NCI-H748 (cell line): Measurements from ENCODE around the gene IGHMBP2.
A peak's percentile ranks its signal among the peaks of the same experiment; 100 is the strongest.

Experiments
- DNase-seq: peaks from one replicate; lab custom pipeline; 2025; ENCODE audit not compliant: unreplicated experiment; lab: John Stamatoyannopoulos, UW

The IGHMBP2 gene

DNA sequence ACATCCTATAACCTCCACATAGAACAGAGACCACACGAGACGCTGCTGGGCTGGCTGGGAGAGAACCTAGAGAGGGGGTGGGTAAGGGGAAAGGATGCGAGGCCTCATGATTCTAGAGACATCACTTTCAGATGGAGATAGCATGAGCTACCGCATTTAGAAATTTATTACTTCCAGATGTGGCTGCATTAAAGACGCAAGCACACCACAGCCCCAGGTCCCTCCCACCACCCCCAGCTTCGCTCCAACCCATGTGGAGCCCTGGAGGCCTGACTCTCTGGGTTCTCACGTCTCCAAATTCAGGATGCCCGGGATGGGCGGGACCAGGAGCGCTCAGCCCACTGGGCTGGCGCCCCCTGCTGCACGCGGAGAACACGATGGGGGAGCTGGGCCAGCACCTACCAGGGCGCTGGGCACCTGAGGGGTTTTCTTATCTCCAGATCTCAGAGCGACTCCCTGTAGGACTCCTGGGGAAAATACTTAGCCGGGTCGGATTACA is 13.7 kb upstream of the IGHMBP2 start:
- no peak for DNase-seq

DNA sequence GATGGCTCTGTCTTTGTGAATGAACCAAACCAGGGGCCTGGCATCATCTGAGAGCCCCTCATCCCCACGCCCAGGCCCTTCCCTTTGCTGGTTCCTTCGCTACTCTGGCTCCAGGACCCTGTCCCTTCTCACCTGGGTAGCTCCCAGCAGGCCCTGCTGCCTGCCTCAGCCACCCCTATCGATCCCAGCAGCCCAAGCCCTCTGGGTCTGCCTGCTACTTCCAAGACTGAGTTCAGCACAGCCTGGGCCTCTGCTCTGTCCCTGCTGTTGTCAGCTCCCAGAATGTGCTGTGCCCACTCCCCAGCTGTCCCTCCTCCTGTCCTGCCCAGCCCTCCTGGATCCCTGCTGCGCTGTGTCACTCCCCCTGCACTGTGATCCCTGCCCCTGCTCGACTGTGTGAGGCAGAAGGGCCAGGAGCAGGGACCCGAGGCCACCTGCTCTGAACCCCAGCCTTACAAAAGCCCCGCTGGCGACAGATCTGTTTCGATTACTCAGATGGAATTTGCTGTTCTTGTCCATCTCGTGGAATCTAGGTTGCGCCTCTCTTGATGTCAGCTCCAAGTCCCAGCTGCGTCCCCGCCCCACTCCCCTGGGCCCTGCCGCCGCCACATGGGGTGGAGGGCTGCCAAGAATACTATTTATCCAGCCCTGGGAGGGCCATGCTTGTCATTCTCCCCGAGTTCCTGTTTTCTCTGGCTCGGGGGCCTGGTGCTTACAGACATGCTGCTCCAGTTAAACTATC is 13.0 kb upstream of the IGHMBP2 start:
- DNase-seq: no peak

GRCh38 chr11:68891351-68891948 is 12.2 kb upstream of the IGHMBP2 start:
- no peak for DNase-seq

GRCh38 chr11:68892576-68892975 is 11.1 kb upstream of the IGHMBP2 start:
- no peak for DNase-seq

DNA sequence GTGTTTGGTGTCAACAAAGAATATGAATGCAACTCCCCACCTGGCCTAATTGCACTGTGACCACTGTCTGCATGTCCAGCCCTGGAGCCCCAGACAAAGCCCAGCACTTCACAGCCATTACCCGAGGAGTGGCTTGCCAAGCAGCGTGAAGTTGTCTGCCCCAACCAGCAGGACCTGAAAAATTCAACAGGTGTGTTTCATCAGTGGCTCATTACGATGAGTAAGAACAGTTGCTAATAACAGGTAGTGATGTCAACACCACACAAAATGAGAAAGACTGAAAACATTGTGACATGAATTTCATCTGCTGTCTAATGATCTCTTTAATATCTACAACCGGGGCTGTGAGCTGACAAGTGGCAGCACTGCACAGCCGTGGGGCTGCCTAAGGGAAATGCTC is 10.4 kb upstream of the IGHMBP2 start:
- DNase-seq: no peak

- no peak for DNase-seq
Observed at GRCh38 chr11:68896171-68896959, 7.3 kb upstream of the IGHMBP2 start.

DNA sequence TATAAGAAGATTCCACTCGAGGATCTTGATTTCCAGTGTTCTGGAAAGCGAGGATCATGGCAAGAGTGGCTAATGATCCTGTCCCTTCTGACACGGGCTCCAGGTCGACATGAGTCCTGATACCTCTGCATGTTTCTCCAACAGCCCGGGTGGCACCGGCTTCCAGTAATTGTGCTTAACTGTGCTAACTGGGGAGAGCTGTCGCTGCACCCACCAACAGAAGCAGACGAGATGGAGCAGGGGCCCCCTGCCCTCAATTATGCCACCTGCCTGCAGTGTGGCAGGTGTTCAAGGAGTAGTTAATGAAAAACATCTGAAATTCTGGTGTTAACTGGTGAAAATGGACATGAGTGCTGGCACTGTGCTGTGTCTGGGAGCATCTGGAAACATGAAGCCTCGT is 6.2 kb upstream of the IGHMBP2 start:
- DNase-seq: no peak

DNA sequence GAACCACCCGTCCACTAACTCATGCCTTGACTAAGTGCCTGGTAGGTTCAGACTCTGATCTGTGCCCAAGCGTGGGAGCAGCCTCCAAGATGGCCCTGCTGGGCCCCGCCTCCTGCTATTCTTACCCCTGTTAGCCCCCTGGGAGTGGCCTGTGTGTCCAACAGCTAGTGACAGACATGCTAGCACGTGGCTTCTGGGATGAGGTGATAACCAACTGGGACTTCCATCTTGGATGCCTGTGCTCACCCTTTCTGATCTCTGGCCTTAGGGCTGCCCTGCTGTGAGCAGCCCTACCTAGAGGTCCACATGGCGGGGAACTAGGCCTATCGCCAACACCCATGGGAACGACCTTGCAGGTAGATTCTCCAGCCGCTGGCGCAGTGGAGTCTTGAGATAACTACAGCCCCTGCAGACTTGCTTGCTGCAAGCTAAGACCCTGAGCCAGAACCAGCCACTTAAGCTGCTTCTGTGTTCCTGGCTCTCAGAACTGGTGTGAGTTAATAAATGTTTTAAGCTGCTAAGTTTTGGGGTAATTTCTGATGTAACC is 2.8 kb upstream of the IGHMBP2 start:
- no peak for DNase-seq

- DNase-seq: peak; percentile 51
Observed at GRCh38 chr11:68904248-68904847, 657 bp downstream of the IGHMBP2 start.

DNA sequence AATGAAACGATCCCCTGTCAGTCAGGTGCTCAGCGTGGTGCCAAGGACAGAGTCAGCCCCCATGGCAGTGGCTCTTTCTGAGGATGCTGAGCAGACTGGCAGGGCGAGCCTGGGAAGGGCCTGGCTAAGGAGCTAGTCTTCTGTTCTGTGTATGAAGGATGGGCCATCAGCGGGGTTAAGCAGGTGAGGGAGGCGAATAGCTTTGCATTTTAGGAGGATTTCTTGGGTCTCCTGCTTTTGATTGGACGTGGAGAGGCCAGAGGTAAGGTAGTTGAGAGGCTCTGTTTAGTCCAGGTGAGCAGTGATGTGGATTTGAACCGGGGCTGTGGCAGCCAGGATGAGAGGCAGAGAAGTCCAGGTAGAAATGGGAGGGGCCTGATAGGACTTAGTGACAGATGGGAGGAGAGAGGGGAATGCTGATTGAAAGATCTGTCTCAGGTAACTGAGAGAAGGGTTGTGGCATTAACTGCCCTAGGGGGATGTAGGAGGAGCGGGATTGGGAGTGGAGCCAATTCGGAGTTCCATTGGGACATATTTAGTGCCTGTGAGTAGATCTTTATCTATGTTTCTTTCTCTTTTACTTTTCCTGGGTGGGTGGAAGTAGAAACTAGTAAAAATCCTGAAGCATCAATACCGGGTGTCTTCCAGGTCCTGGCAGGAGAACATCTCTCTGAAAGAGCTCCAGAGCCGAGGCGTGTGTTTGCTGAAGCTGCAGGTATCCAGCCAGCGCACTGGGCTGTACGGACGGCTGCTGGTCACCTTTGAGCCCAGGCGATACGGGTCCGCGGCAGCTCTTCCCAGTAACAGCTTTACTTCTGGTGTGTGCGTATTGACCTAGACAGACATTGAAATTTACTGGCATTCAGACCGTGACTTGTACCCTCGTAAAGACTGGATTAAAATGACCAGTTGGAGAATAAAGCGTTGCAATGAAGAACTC is 2.0 kb downstream of the IGHMBP2 start:
- no peak for DNase-seq

GRCh38 chr11:68908273-68908672 is 4.6 kb downstream of the IGHMBP2 start:
- no peak for DNase-seq

GRCh38 chr11:68910965-68911364 is 7.3 kb downstream of the IGHMBP2 start:
- DNase-seq: no peak

GRCh38 chr11:68911731-68912130 is 8.0 kb downstream of the IGHMBP2 start:
- DNase-seq: no peak

DNA sequence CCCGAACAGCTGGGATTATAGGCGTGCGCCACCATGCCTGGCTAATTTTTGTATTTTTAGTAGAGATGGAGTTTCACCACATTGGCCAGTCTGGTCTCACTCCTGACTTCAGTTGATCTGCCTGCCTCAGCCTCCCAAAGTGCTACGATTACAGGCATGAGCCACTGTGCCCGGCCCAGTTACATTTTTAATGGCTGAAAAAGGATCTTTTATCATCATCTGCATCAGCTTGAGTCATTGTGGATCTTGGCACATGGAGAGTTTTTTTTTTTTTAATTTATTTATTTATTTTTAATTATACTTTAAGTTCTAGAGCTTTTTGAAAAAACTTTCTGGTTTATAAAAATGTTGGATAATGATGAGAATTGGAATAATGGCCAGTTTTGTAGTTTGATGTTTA is 8.6 kb downstream of the IGHMBP2 start:
- no peak for DNase-seq

GRCh38 chr11:68913188-68913587 is 9.5 kb downstream of the IGHMBP2 start:
- no peak for DNase-seq

- DNase-seq: no peak
Observed at GRCh38 chr11:68914761-68915160, 11.1 kb downstream of the IGHMBP2 start.

DNA sequence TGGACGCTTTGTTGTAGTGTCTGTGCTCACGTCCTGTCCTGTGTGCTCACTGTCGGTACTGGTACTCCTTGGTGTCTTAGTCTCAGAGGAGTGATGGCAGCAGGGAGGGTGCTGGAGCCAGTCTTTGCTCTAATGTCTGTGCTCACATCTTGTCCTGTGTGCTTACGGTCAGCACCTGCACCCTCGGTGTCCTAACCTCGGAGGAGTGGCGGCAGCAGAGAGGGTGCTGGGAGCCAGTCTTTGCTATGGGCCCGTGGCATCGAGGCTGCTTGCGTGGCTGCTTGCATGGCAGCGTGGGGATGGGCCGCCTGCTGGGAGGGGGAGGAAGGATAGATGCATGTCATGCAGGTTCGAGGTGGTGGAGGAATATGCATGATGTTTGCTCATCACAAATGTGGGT is 12.7 kb downstream of the IGHMBP2 start:
- no peak for DNase-seq

GRCh38 chr11:68923614-68924013 is 19.9 kb downstream of the IGHMBP2 start:
- DNase-seq: no peak

GRCh38 chr11:68924073-68924925 is 20.6 kb downstream of the IGHMBP2 start:
- DNase-seq: no peak
